Uterus (tissue), 2 donors: ENCODE data around the gene TRAPPC2L.

Experiments
- POLR2A ChIP-seq, 2 donors: fragments of 450-650 bp; IDR thresholded peaks; one replicate each; pipeline ENCODE4 v1.6.1; 2016; ENCODE audit warnings: antibody characterized with exemption in 2 of 2, mild to moderate bottlenecking in 1 of 2, moderate library complexity in 1 of 2
- TF ChIP-seq, protein P1 (sequence below), 4 experiments: fragments of 200-600 bp in 2 of 4; fragments of 450-650 bp in 2 of 4; sonication (generic) in 2 of 4; IDR thresholded peaks; one replicate each; pipeline ENCODE4 v1.5.1; 2016 to 2019; ENCODE audit warnings: antibody characterized with exemption in 4 of 4, mild to moderate bottlenecking in 2 of 4, moderate library complexity in 1 of 4

DNA sequence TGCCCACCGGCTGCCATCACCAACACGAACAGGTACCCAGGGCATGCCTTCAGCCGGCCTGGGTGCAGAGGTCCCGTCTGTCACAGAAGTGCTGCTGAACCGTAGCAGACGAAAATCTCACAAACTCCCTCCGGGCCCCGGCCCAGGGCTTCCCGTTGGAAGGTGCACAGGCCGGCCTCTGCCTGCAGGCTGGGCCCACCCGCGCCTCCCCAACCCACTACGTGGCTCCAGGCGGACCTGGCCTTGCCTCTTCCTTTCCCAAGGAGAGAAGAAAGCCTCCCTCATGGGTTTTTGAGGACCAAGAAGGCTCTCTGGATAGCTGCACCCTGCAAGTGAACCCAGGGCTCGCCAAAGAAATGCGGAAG is 55.0 kb downstream of the TRAPPC2L start:
- TF ChIP-seq, protein P1, sequence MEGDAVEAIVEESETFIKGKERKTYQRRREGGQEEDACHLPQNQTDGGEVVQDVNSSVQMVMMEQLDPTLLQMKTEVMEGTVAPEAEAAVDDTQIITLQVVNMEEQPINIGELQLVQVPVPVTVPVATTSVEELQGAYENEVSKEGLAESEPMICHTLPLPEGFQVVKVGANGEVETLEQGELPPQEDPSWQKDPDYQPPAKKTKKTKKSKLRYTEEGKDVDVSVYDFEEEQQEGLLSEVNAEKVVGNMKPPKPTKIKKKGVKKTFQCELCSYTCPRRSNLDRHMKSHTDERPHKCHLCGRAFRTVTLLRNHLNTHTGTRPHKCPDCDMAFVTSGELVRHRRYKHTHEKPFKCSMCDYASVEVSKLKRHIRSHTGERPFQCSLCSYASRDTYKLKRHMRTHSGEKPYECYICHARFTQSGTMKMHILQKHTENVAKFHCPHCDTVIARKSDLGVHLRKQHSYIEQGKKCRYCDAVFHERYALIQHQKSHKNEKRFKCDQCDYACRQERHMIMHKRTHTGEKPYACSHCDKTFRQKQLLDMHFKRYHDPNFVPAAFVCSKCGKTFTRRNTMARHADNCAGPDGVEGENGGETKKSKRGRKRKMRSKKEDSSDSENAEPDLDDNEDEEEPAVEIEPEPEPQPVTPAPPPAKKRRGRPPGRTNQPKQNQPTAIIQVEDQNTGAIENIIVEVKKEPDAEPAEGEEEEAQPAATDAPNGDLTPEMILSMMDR (IDR thresholded peaks at IDR 0.05), result no peak
- TF ChIP-seq POLR2A (IDR thresholded peaks at IDR 0.05), result no peak
